Anterior cingulate cortex (tissue), 58 donors: ENCODE results near the gene GALNT2.

Source experiments
- DNase-seq, 58 donors: peaks; one replicate each; lab custom pipeline; 2025; lab: John Stamatoyannopoulos, UW

The GALNT2 gene

DNA sequence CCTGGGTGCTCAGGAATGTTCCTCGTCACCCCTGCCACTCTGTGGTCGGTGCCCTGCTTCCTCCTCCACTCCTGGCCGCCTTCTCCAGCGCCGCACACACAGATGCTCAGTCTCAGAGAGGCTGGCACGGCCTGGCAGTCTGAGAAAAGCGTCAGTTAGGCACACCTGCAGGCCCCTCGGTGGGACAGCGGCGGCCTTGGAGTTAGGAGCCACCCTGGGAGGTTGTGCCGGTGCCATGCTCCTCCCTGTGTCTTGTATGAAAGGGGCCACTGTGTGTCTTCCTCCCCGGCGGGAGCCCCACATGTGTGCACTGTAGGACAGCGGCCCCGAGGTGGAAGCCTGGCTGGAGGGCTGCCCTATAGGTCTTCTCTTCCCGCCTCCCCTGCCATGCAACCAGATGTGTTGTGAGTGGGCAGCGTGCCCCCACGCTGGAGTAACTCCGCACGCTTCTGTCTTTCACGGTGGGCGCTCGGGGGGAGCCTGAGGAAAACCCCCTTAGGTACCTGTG lies 213.9 kb downstream of the GALNT2 start:
- peak in 3 of 58 donors; percentile 15 to 24 (median 20) for DNase-seq

DNA sequence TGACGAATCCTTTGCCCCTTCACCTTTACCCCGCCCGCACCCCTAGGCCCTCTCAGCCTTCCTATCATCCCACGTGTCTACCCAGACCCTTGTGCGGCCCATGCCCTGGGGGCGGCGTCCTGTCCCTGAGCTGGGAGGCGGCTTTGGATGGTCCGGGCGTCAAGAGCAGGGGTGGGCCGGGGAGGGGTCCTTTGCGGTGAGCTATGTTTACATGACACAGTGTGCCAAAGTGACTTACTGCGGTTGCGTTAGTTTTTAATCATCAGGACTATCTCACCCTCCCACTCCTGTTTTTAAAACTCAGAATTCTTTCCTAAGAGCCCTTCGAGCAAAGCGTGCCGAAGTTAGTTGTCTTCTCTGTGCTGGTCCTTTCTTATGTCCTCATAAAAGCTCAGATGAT lies 214.5 kb downstream of the GALNT2 start:
- DNase-seq, result no peak

DNA sequence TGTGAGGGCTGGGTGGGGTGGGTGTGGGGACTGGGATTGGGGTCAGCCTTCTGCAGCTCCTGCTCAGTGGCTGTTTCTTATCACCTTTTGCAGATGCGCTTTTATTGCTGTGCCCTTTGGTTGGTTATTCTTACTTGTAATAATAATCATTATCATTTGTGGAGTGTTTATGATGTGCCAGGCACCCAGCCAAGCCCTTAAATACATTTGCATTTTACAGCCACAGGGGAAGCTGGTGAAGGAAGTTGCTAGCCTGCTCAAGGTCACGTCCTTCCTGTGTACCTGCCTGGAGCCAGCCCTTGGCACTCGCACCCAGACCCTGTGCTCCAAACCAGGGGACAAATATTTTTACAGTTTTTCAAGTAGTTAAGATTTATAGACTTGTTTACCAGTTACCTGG lies 215.1 kb downstream of the GALNT2 start:
- no peak for DNase-seq

DNA sequence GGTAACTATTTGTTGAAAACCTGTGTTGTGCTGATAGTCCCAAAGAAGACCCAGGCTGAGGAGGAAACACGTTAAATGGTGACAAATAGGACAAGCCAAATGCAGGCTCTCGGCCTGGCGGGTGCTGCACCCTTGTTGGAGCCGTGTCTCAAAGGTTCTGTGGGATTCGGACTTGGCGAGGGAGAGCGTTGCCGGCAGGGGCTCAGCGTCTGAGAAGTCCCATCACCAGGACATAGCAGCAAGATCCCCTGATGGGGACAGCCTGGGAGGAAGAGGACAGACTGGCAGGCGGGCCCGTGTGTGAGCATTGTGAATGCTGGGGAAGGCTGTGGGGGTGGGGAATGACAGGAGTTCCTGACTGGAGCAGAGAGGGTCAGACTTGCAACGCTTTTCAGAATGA lies 216.6 kb downstream of the GALNT2 start:
- DNase-seq, result no peak

DNA sequence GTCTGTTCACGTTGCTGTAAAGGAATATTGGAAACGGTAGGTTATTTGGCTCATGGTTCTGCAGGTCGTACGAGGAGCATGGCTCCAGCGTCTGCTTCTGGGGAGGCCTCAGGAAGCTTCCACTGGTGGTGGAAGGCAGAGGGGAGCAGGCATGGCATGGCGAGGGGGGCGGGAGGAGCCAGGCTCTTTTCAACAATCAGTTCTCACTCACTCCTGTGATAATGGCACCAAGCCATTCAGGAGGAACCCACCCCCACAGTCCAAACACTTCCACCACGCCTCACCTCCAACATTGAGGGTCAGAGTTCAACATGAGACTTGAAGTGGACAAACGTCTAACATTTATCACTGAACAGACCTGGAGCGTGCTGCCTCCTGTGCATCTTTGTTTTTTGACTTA lies 217.9 kb downstream of the GALNT2 start:
- no peak for DNase-seq

DNA sequence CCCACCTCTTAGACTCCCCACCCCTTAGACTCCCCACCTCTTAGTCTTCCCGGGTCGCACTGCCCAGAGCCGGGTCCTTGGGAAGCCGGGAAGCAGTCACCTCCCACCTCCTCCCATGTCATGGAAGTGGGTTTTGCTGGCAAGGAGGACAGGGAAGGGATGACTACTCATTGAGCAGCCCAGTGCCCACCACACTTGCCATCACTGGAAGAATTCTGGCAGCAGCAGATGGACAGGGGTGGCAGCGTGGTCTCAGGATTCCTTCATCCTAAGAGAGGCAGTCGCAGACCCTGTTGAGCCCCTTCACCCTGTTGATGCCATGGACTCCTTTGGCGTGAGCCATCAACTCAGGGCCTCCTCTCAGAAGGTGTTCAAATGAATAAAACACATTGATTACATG lies 218.3 kb downstream of the GALNT2 start:
- DNase-seq, result no peak

DNA sequence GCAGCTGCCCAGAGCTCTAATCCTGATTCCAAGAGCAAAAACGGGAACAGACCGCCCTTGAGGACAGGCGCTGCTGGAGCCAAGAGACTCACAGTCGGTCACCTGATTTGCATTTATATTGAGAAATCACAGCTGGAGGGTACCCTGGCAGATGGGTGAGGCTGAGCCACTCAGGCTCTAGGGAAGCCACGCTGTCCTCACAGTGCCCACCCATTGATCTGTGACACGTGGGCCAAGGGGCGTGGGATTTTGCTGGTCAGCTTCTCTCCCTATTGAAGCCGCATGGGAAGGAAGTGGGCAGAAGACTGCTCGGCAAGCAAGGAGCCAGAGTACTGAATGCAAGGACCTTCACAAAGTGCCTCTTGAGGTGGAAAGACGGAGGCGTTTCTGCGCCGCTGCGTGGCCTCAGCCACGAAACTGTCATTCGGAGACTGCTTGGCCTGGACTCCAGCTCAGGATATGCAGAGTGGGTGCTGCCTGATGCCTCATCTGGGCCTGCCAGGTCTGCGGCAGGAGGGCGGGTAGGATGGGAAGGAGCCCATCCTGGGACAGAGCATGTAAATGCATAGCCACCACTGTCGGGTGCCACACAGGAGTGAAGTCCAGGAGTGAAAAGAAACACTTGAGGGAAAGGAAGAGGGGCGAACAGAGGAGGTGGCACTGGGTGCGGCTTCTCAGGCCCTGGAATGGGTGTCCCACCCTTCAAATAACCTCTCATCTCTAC lies 219.3 kb downstream of the GALNT2 start:
- no peak for DNase-seq

DNA sequence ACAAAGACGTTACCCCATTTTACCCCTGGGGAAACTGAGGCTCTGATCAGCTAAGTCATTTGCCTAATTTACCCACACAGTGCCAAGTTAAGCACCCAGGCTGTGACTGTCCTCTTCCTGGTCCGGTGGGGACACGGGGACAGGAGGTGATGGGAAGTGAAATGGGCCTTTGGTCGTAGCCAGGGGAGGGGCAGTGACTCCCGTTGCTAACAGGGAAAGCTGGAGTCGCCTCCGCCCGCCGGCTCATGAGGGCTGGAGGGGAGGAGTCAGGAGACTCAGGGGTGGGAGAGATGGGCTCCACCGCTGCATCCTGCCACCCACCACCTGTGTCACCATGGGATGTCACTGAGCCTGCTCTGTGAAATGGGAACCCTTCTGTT lies 219.8 kb downstream of the GALNT2 start:
- DNase-seq, result no peak

DNA sequence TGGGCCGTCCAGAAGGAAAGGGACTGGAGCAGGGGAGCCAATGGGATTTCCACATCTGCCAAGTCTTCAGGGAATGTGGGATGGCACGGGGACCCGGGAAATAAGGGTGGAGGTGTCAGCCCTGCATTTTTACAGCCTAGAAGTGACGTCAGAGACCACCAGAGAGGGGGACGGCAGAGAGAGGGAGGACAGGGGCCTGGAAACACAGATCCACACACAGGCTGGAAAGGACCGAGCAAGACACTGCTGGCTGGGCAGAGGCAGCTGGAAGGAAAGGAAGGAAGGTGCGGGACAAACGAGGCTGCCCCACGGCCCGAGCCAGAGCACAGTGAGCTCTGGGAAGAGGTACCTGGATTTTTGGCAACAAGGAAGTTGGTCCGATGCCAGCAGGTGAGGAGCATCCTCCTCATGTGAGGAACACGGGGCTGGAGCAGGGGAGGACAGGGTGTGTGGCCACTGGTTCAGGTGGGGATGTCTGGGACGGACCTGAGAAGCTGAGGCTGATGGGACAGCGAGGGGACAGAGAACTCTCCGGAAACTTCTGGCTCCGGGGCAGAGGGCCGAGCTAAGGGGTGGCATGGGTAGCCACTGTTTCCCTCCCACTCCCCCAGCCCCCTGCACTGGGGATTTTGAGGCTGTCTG lies 220.8 kb downstream of the GALNT2 start:
- DNase-seq, result no peak

DNA sequence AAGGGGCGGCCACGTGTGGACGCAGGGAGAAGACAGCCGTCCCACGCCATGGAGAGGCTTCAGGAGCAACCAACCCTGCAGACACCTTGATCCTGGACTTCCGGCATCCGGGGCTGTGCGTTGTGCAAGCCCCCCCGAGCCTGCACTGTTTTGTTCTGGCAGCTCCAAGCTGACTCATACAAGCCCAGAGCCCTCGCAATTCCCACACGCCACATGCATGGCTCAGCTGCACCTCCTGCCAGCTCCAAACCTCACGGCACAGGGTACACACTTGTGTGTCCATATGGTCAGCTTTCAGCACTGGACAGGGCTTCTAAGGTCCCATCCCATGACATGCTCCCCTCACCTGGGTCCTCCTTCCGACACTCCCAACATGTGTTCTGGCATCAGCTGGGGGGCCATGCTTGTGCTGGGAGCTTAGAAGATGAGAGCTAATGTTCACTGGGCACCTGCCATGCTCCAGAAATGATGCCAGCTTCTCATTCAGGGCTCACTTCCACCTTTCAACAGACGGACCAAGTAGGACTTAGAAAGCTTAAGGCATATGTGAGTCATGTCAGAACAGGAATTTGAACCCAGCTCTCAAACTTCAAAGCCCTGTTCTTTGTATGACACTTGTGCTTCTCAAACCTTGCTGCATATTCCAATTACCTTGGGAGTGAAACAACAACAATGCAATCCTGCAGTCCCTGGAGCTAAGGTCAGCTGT lies 221.8 kb downstream of the GALNT2 start:
- no peak for DNase-seq

DNA sequence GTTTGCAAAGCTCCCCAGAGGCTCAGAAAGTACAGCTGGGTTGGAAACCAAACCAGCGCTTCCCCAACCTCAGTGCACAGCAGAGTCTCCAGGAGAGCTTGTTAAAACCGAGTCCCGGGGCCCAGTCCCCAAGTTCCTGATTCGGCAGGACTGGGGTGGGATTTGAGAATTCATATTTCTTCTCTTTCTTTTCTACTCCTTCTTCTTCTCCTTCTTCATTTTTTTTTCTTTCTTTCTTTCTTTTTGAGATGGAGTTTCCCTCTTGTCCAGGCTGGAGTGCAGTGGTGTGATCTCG lies 222.3 kb downstream of the GALNT2 start:
- no peak for DNase-seq

DNA sequence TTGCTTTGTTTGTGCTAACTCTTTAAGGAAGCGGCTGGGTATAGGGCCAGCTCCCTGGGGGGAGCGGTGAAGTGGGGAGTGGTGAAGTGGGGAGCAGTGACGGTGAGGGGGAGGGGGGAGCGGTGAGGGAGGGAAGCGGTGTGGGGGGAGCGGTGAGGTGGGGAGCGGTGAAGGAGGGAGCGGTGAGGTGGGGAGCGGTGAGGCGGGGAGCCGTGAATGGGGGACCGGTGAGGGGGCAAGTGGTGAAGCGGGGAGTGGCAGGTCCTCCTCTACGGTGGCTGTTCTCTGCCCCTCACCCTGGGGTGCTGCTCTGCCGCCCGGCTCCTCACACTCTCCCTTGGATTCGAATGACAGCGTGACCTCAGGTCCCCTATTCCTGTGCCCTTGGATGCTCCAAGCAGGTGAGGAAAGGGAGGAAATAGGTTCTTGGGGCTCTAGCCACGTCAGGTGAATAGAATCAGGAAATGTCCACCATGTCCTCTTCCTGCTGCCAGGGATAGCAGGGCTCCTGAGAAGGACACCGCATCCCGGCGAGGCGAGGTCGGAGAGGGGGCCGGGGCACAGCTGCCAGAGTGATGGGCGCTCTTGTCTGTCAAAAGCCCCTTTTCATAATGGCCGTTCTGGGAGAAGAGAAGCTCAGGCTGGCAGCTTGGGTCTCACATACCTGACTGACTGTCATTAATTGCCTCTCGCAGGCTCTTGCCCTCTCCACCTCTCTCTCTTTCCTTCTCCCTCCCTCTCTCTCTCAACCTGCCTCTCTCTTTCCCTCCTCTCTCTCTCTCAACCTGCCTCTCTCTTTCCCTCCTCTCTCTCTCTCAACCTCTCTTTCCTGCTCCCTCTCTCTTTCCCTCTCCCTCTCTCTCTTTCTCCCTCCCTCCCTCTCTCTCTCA lies 224.9 kb downstream of the GALNT2 start:
- no peak for DNase-seq

DNA sequence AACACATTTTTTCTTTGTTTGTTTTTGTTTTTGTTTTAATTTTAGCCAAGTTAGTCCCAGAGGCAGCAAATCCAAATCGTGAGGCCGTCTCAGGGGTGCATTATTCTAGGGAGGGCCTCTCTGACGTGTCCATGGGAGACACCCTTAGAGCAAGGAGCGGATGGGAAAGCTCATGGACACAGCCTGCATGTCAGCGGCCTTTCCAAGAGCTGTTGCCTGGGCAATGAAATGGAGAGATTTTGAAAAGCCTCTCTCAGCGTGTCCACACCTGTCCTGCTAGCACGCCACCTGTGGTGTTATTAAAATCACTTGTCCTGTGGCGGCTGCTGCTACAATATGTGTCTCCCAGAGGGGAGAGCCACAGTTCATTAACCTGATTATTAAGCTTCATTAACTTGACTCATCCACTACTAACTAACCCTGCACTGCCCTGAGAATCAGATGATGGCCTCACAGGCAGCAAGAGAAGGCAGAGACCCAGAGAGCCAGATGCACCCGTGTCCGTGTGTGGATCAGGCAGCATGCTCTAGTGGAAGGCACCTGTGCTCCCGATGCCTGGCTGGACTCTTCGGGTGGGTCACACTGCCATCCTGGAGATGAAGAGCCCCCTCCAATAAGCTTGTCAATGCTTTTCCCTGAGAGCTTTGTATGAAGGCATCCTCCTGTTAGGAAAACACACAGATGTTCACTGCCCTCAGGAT lies 225.8 kb downstream of the GALNT2 start:
- no peak for DNase-seq

DNA sequence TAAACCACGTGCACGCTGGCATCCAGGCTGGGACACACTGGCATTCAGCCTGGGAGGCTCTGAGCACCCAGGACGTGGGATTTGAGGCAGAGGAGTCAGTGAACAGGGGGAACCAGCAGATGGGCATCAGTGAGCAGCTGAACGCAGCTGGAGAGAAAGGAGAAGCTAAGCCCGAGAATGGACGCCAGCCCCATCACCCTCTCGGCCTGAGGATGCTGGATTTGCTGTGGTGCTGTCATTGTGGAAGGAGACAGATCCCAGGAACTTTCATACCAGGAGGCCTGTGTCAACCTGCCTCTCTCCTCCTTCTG lies 226.3 kb downstream of the GALNT2 start:
- no peak for DNase-seq

DNA sequence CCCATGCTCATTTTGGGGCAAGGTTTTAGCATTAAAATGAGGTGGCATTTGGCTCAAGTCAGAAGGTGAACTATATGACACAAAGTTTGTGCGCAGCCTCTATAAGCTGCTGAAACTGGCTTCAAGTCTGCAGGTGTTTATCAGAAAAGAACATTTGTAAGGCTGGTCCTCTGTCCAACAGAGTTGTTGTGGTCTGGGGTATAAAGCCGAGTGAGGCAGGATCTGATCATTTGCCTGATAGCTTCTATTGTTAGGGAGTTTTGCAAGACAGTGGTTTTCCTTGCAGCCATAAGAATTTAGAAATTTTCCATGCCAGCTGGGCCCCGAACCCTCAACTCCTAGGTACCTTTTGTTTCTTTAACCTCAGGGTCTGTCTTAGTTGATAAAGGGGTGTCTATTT lies 228.3 kb downstream of the GALNT2 start:
- DNase-seq, result no peak

DNA sequence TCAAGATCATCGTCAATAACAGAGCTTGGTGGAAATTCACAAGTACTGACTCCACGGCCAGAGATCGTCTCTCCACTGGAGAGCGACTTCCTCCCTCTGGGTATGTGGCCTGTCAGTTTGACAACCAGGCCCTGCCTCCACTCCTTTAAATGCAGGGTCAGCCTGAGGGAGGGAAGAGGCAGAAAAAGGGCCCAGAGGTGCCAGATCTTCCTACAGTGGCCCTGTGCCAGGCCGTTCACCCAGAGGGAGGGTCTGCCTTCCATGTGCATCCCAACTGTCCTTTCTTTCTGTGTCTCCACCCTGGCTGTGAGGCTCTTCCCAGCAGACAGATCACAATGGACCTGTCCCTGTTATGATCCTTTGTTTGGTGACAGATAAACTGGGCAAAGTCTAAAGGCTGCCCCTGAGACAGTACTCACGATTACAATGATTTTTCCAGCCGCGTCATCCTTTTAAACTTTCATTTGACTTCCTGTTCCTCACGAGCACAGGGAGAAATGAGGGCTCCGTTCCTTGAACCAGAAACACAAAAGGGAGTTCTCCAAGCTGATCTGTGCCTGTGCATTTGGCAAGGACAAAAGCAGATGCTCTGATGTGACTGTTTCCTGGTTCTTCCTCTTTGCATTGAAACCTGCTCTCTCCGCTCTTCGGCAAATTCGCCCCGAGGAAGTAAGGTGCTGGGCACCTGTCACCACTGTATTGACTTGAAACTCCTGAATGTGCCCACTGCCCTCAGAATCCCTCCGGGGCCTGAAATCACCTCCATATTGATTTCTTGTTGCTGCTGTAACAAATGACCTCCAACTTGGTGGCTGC lies 232.4 kb downstream of the GALNT2 start:
- DNase-seq, result no peak

DNA sequence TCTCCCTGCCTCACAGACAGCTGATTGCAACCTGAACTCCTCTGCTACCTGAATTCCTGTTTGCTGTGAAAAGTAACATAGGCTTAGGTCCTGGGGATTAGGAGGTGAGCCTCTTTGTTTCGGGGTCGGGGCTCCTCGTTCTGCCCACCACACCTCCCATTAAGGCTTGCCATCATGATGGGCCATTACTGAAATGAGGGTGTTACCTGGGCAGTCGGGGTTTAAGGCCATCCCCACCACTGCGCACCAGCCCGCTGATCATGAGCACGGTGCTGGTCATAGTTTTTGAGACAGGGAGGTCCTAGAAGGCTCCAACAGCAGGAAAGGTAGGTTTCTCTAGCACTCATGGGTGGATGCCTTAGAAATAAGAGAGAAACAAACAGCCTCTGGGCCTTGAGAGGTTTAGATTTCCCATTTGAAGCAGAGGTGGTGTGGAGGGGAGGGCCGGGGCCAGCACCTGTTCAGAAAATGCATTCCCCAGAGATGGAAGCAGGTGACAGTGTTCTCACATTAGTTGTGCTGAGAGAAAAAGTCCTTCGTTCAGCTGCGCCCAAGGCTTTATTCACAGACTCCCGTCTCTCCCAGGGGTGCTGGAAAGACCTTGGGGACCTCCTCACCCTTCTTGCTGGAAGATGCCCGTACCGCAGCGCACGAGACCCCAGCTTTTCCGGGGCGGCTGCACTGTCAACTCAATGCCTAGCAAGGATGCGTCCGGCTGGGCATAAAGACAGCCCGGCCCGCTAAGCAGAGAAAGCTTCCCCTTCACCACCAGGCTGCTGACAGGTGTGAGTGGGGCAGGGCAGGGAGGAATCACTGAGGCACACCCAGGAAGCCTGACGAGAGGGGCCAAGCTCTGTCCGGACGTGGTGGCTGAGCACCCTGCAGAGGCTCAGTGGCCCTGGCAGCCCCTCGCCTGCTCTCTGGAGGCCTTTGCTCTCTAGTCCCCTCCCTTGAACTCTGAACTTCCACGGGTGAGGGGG lies 233.6 kb downstream of the GALNT2 start:
- no peak for DNase-seq

DNA sequence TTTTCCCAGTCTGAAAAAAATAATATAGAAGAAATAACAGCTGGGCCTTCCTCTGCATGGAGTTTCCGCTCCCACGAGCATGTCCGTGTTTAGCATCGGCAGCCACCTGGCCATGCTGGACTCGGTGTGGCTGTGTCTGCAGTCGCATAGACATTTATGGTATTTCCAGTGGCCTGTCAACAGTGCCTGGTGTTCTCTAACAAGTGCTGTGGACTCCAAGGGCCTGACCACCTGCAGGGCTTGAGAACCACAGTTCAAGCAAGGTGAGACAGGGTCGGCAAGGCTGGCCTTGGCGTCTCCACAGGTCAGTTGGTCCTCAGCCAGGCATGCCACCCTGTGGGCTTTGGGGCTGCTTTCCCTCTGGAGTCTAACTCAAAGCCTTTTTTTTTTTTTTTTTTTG lies 234.3 kb downstream of the GALNT2 start:
- no peak for DNase-seq
